ENCODE measurements around the gene B9D2.

- TF ChIP-seq CTCF (IDR thresholded peaks at IDR 0.05; ENCODE audit: insufficient read depth, low read depth, low read length): no peak
- TF ChIP-seq EZH2 (IDR thresholded peaks at IDR 0.05; ENCODE audit: insufficient read depth, low read length): no peak
These were observed 42.7 kb downstream of the B9D2 start for GRCh38 chr19:41321204-41321599.
